Neural crest cell (in vitro differentiated cells): ENCODE measurements around the gene CIROP. TPM values are rescaled to one million over a fixed set of nuclear protein-coding genes. Genes with fewer than 3 reads are reported as not detected.

ENCODE experiments used
- DNase-seq: peaks from one replicate; pipeline ENCODE4 v3.0.0; 2021; ENCODE audit warnings: low read depth, mixed read lengths, low spot score
- H3K27ac Mint-ChIP-seq: one replicate; pipeline ENCODE4 v1.8.0; 2021; ENCODE audit warnings: mild to moderate bottlenecking, mixed read lengths; ENCODE audit not compliant: unreplicated experiment
- H3K27me3 Mint-ChIP-seq: 2 replicates; pipeline ENCODE4 v1.8.0; 2021; ENCODE audit warnings: low read depth, mild to moderate bottlenecking, mixed read lengths
- H3K36me3 Mint-ChIP-seq: 2 replicates; pipeline ENCODE4 v1.8.0; 2021; ENCODE audit warnings: low read depth, mild to moderate bottlenecking, mixed read lengths
- H3K4me1 Mint-ChIP-seq: 2 replicates; pipeline ENCODE4 v1.8.0; 2021; ENCODE audit warnings: mixed read lengths
- H3K4me3 Mint-ChIP-seq: one replicate; pipeline ENCODE4 v1.8.0; 2021; ENCODE audit warnings: mild to moderate bottlenecking, mixed read lengths
- H3K9me3 Mint-ChIP-seq: 2 replicates; pipeline ENCODE4 v1.8.0; 2021; ENCODE audit warnings: mixed read lengths
- CTCF ChIP-seq: fragments of 200-600 bp; sonication (generic); conservative IDR thresholded peaks from 2 replicates; pipeline ENCODE4 v1.5.0; 2021; ENCODE audit warnings: antibody characterized with exemption, mild to moderate bottlenecking
- total RNA-seq: library from RNA; stranded (reverse); gene quantifications from 2 replicates; pipeline ENCODE4 v1.2.1, GENCODE V29; 2021

Gene CIROP
- total RNA-seq, 1 donor from 2014 or later, result not detected

GRCh38 chr14:23117371-23118020 is 12.7 kb upstream of the CIROP start:
- peaks cover 6% of the 10 kb centered on the region for H3K27me3 Mint-ChIP-seq
- no peak for DNase-seq

GRCh38 chr14:23115918-23116317 is 11.1 kb upstream of the CIROP start:
- no peaks in the 10 kb centered on the region for H3K9me3 Mint-ChIP-seq
- no peak overlapping the region for H3K4me3 Mint-ChIP-seq
- no peaks in the 10 kb centered on the region for H3K36me3 Mint-ChIP-seq
- peaks cover 20% of the 10 kb centered on the region for H3K4me1 Mint-ChIP-seq
- no peak for TF ChIP-seq CTCF
- H3K27ac Mint-ChIP-seq, result no peak overlapping the region
- no peak for DNase-seq
- peaks cover 3% of the 10 kb centered on the region for H3K27me3 Mint-ChIP-seq

More at GRCh38 chr14:23117371-23118020, 12.7 kb upstream of the CIROP start:
- no peaks in the 10 kb centered on the region for H3K9me3 Mint-ChIP-seq
- no peak overlapping the region for H3K27ac Mint-ChIP-seq
- H3K4me3 Mint-ChIP-seq, result no peak overlapping the region
- H3K36me3 Mint-ChIP-seq, result no peaks in the 10 kb centered on the region
- peaks cover 26% of the 10 kb centered on the region for H3K4me1 Mint-ChIP-seq
- no peak for TF ChIP-seq CTCF

- Mint-ChIP-seq H3K27ac (no peak overlapping the region), H3K27me3 (peaks cover 3% of the 10 kb centered on the region), H3K4me3 (no peak overlapping the region), H3K36me3 (no peaks in the 10 kb centered on the region), H3K9me3 (no peaks in the 10 kb centered on the region), H3K4me1 (peaks cover 16% of the 10 kb centered on the region)
- DNase-seq, result no peak
- no peak for TF ChIP-seq CTCF
Observed at GRCh38 chr14:23115039-23115731, 10.4 kb upstream of the CIROP start.

- no peak for DNase-seq
- Mint-ChIP-seq H3K9me3 (no peaks in the 10 kb centered on the region), H3K4me3 (no peak overlapping the region), H3K4me1 (peaks cover 16% of the 10 kb centered on the region), H3K27me3 (peaks cover 3% of the 10 kb centered on the region), H3K27ac (no peak overlapping the region), H3K36me3 (no peaks in the 10 kb centered on the region)
- TF ChIP-seq CTCF, result no peak
Observed at GRCh38 chr14:23114669-23115038, 9.9 kb upstream of the CIROP start.

GRCh38 chr14:23114120-23114458 is 9.3 kb upstream of the CIROP start:
- TF ChIP-seq CTCF, result no peak
- DNase-seq, result no peak
- H3K27ac Mint-ChIP-seq, result no peak overlapping the region
- H3K36me3 Mint-ChIP-seq, result no peaks in the 10 kb centered on the region
- peaks cover 3% of the 10 kb centered on the region for H3K27me3 Mint-ChIP-seq
- peaks cover 10% of the 10 kb centered on the region for H3K4me1 Mint-ChIP-seq
- H3K4me3 Mint-ChIP-seq, result no peak overlapping the region
- no peaks in the 10 kb centered on the region for H3K9me3 Mint-ChIP-seq
